AG10803 (cell line): ENCODE measurements around the gene LMTK3.
A peak's percentile ranks its signal among the peaks of the same experiment; 100 is the strongest.

Source experiments
- DNase-seq: peaks from one replicate; pipeline ENCODE4 v3.0.0; 2010; ENCODE audit warnings: low read depth
- H3K4me3 ChIP-seq: 2 replicates; pipeline ENCODE4 v1.5.1; 2011; ENCODE audit warnings: mild to moderate bottlenecking, low read length, control low read depth
- TF ChIP-seq, protein P1 (sequence below): conservative IDR thresholded peaks from 2 replicates; pipeline ENCODE4 v1.5.1; 2011; ENCODE audit warnings: mild to moderate bottlenecking, low read length, control low read depth, inconsistent platforms

LMTK3 gene

DNA sequence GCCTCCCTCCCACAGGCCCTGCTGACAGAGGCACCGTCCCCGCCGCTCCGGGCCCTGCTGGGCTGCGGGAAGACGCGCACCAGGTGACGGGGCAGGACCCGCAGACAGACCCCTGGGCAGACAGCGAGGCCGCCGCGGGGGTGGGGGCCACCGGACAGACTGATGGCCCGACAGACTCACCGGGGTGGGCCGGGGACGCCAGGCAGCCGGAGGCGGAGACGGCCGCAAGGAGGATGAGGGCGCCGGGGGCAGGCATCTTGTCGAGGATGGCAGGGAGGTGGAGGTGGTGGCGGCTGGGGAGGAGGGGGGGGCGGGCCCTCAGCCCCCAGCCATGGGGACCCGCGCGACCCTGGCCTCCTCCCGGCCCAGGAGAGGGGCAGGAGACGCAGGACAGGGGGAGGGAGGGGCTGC is 309 bp downstream of the LMTK3 start:
- no peak for DNase-seq
- no peak overlapping the region for H3K4me3 ChIP-seq
- TF ChIP-seq, protein P1, sequence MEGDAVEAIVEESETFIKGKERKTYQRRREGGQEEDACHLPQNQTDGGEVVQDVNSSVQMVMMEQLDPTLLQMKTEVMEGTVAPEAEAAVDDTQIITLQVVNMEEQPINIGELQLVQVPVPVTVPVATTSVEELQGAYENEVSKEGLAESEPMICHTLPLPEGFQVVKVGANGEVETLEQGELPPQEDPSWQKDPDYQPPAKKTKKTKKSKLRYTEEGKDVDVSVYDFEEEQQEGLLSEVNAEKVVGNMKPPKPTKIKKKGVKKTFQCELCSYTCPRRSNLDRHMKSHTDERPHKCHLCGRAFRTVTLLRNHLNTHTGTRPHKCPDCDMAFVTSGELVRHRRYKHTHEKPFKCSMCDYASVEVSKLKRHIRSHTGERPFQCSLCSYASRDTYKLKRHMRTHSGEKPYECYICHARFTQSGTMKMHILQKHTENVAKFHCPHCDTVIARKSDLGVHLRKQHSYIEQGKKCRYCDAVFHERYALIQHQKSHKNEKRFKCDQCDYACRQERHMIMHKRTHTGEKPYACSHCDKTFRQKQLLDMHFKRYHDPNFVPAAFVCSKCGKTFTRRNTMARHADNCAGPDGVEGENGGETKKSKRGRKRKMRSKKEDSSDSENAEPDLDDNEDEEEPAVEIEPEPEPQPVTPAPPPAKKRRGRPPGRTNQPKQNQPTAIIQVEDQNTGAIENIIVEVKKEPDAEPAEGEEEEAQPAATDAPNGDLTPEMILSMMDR = no peak

DNA sequence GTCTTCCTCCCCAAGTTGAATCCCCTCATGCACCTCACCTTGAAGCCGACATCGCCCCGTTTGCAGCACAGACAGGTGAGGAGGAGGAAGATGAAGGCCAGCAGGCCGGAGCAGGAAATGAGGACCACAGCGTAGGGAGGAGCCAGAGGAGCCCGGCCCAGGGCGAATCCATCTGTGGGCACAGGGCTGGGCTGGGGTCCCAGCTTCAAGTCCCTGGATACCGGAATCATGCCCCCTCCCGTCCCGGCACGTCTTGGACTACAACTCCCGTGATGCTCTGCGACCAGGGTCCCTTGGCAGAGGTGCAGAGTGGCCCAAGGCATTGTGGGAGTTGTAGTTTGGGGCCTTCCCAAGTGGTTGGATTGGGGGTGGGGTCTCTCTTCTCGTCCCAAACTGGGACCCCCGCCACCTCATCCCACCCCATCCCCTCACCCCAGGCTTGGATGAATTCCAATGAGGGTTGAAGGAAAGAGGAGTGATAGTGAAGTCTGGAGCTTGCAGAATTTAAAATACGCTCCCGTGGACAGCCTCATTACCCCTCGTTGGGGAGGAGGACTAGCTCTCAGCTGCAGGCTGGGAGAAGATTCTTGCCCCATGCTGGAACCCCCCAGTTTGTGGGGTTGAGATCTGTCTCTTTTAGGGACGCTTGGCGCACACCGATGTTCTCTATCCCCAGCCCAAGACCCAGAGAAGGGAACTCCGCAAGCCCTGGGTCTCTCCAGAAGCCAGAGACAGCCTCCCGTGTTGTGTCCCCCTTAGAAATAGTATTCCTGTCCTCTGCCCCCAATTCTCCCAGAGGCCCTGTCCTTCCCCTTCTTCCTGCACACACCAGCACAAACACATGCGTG is 990 bp downstream of the LMTK3 start:
- H3K4me3 ChIP-seq = no peak overlapping the region
- no peak for DNase-seq
- TF ChIP-seq, protein P1 = no peak

- no peak overlapping the region for H3K4me3 ChIP-seq
- TF ChIP-seq, protein P1 = no peak
- no peak for DNase-seq
Measured at GRCh38 chr19:48509467-48510194, 2.0 kb downstream of the LMTK3 start.

- TF ChIP-seq, protein P1 = no peak
- no peak for DNase-seq
- H3K4me3 ChIP-seq = no peak overlapping the region
Measured at GRCh38 chr19:48508729-48509411, 2.8 kb downstream of the LMTK3 start.

DNA sequence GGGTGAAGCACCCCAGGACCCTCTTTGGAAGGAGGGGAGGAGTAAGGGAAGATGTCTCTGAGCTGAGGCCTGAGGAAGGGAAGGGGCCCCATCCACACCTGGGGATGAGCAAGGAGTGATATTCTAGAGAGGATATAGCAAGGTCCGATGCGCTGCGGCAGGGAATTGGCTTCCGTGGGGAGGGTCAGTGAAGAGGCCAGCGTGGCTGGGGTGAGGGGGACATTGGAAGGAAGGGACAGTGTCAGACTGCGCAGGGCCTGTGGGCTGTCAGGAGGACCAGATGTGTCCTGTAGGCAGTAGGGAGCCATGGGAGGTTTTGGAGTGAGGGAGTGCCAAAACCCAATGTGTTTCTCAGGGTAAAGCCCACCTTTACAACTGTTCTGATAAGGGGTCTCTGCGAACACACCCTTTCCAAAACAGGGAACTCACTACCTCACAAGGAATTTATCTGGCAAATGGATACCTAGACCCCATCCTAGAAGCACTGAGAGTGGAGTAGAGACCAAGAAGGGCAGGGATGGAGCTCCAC is 3.7 kb downstream of the LMTK3 start:
- TF ChIP-seq, protein P1 = no peak
- DNase-seq = no peak
- H3K4me3 ChIP-seq = no peak overlapping the region

GRCh38 chr19:48506138-48506733 is 5.4 kb downstream of the LMTK3 start:
- TF ChIP-seq, protein P1 = peak; percentile 64
- DNase-seq = peak; percentile 56
- no peak overlapping the region for H3K4me3 ChIP-seq
